Stomach (tissue), 4 donors: ENCODE results near the gene KCNH6.

Experiments
- POLR2A ChIP-seq, 4 donors: fragments of 450-650 bp; IDR thresholded peaks; one replicate each; pipeline ENCODE4 v1.6.1; 2016; ENCODE audit warnings: antibody characterized with exemption in 4 of 4, control low read depth in 2 of 4, mild to moderate bottlenecking in 1 of 4, moderate library complexity in 1 of 4
- TF ChIP-seq, protein P1 (sequence below), 7 experiments: fragments of 450-650 bp in 4 of 7; fragments of 200-600 bp in 3 of 7; sonication (generic) in 3 of 7; IDR thresholded peaks; one replicate each; pipeline ENCODE4 v1.5.1; 2016 to 2019; ENCODE audit warnings: antibody characterized with exemption in 7 of 7, control low read depth in 2 of 7, mild to moderate bottlenecking in 1 of 7

DNA sequence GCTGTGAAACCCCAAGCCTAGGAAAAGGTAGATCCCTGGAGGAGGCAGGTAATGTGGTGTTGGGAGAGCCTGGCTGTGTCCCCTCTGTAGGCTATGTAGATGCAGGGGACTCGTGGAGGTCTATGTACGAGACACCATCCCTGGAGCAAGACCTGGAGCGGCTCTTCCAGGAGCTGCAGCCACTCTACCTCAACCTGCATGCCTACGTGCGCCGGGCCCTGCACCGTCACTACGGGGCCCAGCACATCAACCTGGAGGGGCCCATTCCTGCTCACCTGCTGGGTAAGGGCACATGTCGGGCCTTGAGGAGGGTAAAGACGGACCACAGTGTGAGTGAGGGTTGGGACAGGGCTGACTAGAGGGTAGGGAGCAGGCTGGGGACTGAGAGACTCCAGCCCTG lies 34.3 kb upstream of the KCNH6 start:
- TF ChIP-seq, protein P1, sequence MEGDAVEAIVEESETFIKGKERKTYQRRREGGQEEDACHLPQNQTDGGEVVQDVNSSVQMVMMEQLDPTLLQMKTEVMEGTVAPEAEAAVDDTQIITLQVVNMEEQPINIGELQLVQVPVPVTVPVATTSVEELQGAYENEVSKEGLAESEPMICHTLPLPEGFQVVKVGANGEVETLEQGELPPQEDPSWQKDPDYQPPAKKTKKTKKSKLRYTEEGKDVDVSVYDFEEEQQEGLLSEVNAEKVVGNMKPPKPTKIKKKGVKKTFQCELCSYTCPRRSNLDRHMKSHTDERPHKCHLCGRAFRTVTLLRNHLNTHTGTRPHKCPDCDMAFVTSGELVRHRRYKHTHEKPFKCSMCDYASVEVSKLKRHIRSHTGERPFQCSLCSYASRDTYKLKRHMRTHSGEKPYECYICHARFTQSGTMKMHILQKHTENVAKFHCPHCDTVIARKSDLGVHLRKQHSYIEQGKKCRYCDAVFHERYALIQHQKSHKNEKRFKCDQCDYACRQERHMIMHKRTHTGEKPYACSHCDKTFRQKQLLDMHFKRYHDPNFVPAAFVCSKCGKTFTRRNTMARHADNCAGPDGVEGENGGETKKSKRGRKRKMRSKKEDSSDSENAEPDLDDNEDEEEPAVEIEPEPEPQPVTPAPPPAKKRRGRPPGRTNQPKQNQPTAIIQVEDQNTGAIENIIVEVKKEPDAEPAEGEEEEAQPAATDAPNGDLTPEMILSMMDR (IDR thresholded peaks at IDR 0.05), result no peak
- TF ChIP-seq POLR2A (IDR thresholded peaks at IDR 0.05), result no peak
